22Rv1 (cell line): ENCODE results near the gene PLEKHA6.
A peak's percentile ranks its signal among the peaks of the same experiment; 100 is the strongest.

Experiments used
- H3K27ac ChIP-seq: fragments of 450-650 bp; 2 replicates; pipeline ENCODE4 v1.5.1; 2017
- CTCF ChIP-seq: fragments of 450-650 bp; IDR thresholded peaks from 2 replicates; pipeline ENCODE4 v1.5.1; 2017; ENCODE audit warnings: mild to moderate bottlenecking
- ZFX ChIP-seq: fragments of 450-650 bp; IDR thresholded peaks from 2 replicates; pipeline ENCODE4 v1.6.1; 2017; ENCODE audit warnings: antibody characterized with exemption, borderline replicate concordance

Gene PLEKHA6

GRCh38 chr1:204302769-204303168, 57.0 kb downstream of the PLEKHA6 start:
- TF ChIP-seq ZFX: no peak
- TF ChIP-seq CTCF: 0 out of 2 replicates have a peak, but pooled peaks have one; percentile 9
- H3K27ac ChIP-seq: no peak overlapping the region

- H3K27ac ChIP-seq: no peak overlapping the region
- TF ChIP-seq CTCF (no peak), ZFX (no peak)
Observed at GRCh38 chr1:204301171-204301957, 58.4 kb downstream of the PLEKHA6 start.

- TF ChIP-seq ZFX (no peak), CTCF (no peak)
- no peak overlapping the region for H3K27ac ChIP-seq
Observed at GRCh38 chr1:204299814-204300365, 59.8 kb downstream of the PLEKHA6 start.

DNA sequence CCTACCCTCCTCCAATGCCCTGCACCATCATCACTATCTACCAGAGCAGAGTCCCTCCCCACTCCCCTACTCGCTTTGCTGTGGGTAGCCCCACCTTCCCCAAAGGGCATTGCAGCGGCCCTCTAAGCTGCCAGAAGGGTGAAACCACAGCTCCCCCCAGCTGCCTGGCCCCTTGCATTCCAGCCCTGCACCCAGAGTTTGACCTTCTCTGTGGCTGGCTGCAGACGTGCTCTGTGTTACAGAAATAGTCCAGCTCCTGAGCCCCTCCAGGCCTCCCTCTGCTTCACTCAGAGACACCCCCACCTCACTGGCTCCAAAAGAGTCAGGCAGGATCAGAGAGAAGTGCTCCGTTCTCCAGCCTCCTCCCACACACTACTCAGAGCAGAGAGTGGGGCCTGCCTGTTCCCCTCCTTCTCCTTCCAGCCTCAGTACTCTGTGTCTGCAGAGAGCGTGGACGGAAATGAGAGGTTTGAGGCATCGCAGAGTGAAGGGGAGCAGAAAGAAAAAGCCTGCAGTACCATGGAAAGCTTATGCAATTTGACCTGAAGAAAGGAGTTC, 63.2 kb downstream of the PLEKHA6 start:
- TF ChIP-seq ZFX (no peak), CTCF (no peak)
- no peak overlapping the region for H3K27ac ChIP-seq

DNA sequence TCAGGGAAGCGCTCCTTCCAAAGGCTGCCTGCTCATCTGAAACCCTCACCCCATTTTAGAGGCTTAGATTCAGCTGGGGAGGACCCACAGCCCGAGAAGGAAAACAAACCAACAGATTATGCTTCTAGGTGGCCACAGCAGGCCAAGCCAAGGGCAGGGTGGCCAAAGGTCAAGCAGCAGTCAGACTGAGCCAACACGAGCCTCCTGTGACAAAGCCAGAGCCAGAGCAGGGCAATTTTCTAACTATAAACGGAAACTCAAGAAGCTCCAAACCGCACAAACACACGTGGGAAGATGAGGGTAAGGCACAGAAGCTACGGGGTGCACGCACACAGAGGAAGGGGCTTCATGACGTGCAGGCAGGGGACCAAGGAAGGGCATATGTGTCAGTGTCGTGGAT, 64.1 kb downstream of the PLEKHA6 start:
- TF ChIP-seq ZFX: no peak
- TF ChIP-seq CTCF: no peak
- no peak overlapping the region for H3K27ac ChIP-seq

- TF ChIP-seq ZFX: no peak
- no peak for TF ChIP-seq CTCF
- no peak overlapping the region for H3K27ac ChIP-seq
Observed at GRCh38 chr1:204294357-204294756, 65.4 kb downstream of the PLEKHA6 start.
